Choroid plexus epithelial cell (primary cell): Measurements from ENCODE around the gene DNAAF1.
A peak's percentile ranks its signal among the peaks of the same experiment; 100 is the strongest.

Experiments used
- DNase-seq: peaks from one replicate; pipeline ENCODE4 v3.0.0-alpha.2; 2010; ENCODE audit warnings: low read depth
- H3K4me3 ChIP-seq: 2 replicates; pipeline ENCODE4 v1.5.1; 2011; ENCODE audit warnings: low read depth, mild to moderate bottlenecking, control low read depth, low read length, moderate library complexity
- CTCF ChIP-seq: conservative IDR thresholded peaks from 2 replicates; pipeline ENCODE4 v1.5.1; 2011; ENCODE audit warnings: low read depth, mild to moderate bottlenecking, control low read depth, inconsistent platforms, low read length, moderate library complexity

Gene DNAAF1

GRCh38 chr16:84124257-84125073 lies 20.6 kb upstream of the DNAAF1 start:
- DNase-seq: no peak
- H3K4me3 ChIP-seq: no peak overlapping the region
- TF ChIP-seq CTCF: no peak

GRCh38 chr16:84131117-84131516 lies 14.0 kb upstream of the DNAAF1 start:
- TF ChIP-seq CTCF: no peak
- no peak for DNase-seq

GRCh38 chr16:84132527-84133285 lies 12.4 kb upstream of the DNAAF1 start:
- no peak for TF ChIP-seq CTCF
- DNase-seq: peak; percentile 36
- H3K4me3 ChIP-seq: no peak overlapping the region

More at GRCh38 chr16:84131117-84131516, 14.0 kb upstream of the DNAAF1 start:
- H3K4me3 ChIP-seq: no peak overlapping the region

- TF ChIP-seq CTCF: no peak
Measured at GRCh38 chr16:84136331-84137125, 8.6 kb upstream of the DNAAF1 start.

GRCh38 chr16:84137287-84137686 lies 7.8 kb upstream of the DNAAF1 start:
- no peak for DNase-seq
- no peak for TF ChIP-seq CTCF
- no peak overlapping the region for H3K4me3 ChIP-seq

More at GRCh38 chr16:84136331-84137125, 8.6 kb upstream of the DNAAF1 start:
- no peak overlapping the region for H3K4me3 ChIP-seq
- DNase-seq: peak; percentile 6

- H3K4me3 ChIP-seq: no peak overlapping the region
- DNase-seq: no peak
- no peak for TF ChIP-seq CTCF
Measured at GRCh38 chr16:84137769-84138357, 7.2 kb upstream of the DNAAF1 start.
